ENCODE results near the gene P2RX2.

Gene P2RX2

GRCh38 chr12:132578826-132579225, 39.8 kb upstream of the P2RX2 start:
- no peak for TF ChIP-seq CTCF (IDR thresholded peaks at IDR 0.05; ENCODE audit: borderline replicate concordance, insufficient read depth, low read depth, low read length)
- H3K4me3 ChIP-seq (ENCODE audit: low read depth, low read length) = no peak overlapping the region

- no peak for TF ChIP-seq CTCF (IDR thresholded peaks at IDR 0.05; ENCODE audit: borderline replicate concordance, insufficient read depth, low read depth, low read length)
These were observed 38.8 kb upstream of the P2RX2 start for GRCh38 chr12:132579744-132580143.

GRCh38 chr12:132580701-132581292, 37.8 kb upstream of the P2RX2 start:
- H3K4me3 ChIP-seq (ENCODE audit: low read depth, low read length) = no peak overlapping the region
- no peak for TF ChIP-seq CTCF (IDR thresholded peaks at IDR 0.05; ENCODE audit: borderline replicate concordance, insufficient read depth, low read depth, low read length)

More at GRCh38 chr12:132579744-132580143, 38.8 kb upstream of the P2RX2 start:
- no peak overlapping the region for H3K4me3 ChIP-seq (ENCODE audit: low read depth, low read length)

- H3K4me3 ChIP-seq (ENCODE audit: low read depth, low read length) = no peak overlapping the region
These were observed 37.1 kb upstream of the P2RX2 start for GRCh38 chr12:132581348-132582057.

GRCh38 chr12:132582058-132582420, 36.5 kb upstream of the P2RX2 start:
- no peak for TF ChIP-seq CTCF (IDR thresholded peaks at IDR 0.05; ENCODE audit: borderline replicate concordance, insufficient read depth, low read depth, low read length)
- H3K4me3 ChIP-seq (ENCODE audit: low read depth, low read length) = no peak overlapping the region

More at GRCh38 chr12:132581348-132582057, 37.1 kb upstream of the P2RX2 start:
- TF ChIP-seq CTCF (IDR thresholded peaks at IDR 0.05; ENCODE audit: borderline replicate concordance, insufficient read depth, low read depth, low read length) = no peak

- no peak overlapping the region for H3K4me3 ChIP-seq (ENCODE audit: low read depth, low read length)
These were observed 35.8 kb upstream of the P2RX2 start for GRCh38 chr12:132582582-132583410.

More at GRCh38 chr12:132582582-132583410, 35.8 kb upstream of the P2RX2 start:
- TF ChIP-seq CTCF (IDR thresholded peaks at IDR 0.05; ENCODE audit: borderline replicate concordance, insufficient read depth, low read depth, low read length) = no peak

Measured in GM12875 (cell line).